Pulmonary artery endothelial cell (primary cell): ENCODE results near the gene COL20A1. TPM values are rescaled to one million over a fixed set of nuclear protein-coding genes. Genes with fewer than 3 reads are reported as not detected.
"Not testable (repeated sequence)": the region's sequence is repeated elsewhere in the genome, so short reads cannot be mapped to it uniquely, and the experiment has no call there.

Source experiments
- DNase-seq: peaks from one replicate; pipeline ENCODE4 v3.0.0-alpha.2; 2011; ENCODE audit warnings: low read depth, low spot score
- total RNA-seq: library from RNA; depleted of rRNA; stranded (reverse); fragments of >200 nt; gene quantifications from 2 replicates; pipeline ENCODE4 v1.2.3, GENCODE V29; 2014

Gene COL20A1
- total RNA-seq, 1 donor from 2014 or later = not detected

- DNase-seq = no peak
These were observed 38.9 kb downstream of the COL20A1 start for GRCh38 chr20:63331741-63332400.

DNA sequence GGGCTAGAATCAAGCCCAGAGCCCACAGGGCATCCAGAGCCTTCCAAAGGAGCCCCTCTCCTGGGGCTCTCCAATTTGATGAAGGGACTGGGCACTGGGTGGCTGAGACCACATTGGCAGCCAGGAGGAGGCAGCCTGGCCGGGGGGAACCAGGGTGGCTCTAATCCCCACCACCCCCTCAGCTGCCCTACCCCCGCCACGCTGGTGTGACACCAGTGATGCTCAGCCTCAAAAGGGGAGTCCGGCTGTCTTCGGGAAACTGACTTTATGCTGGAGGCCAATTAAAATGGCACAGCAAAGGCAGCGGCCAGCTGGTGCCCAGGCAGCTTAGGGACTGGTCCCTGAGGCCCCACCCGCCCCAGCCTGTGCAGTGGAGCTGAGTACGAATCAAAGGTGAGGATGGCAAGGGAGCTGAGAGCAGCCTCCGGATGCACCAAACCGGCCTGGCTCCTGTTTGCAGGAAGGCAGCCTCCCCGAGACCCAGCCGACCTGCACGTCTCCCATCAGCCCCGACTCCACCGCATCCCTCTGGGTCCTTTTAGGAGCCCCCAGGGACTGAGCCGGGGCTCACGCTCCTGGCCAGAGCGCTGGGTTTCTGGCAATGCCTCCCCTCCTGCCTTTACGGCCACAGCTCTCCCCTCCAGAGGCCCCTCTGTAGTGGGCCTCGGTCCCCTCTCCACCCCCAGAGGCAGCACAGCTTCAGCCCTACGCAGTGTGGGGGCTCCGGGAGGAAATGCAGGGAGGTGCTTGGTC, 39.7 kb downstream of the COL20A1 start:
- DNase-seq = no peak

DNA sequence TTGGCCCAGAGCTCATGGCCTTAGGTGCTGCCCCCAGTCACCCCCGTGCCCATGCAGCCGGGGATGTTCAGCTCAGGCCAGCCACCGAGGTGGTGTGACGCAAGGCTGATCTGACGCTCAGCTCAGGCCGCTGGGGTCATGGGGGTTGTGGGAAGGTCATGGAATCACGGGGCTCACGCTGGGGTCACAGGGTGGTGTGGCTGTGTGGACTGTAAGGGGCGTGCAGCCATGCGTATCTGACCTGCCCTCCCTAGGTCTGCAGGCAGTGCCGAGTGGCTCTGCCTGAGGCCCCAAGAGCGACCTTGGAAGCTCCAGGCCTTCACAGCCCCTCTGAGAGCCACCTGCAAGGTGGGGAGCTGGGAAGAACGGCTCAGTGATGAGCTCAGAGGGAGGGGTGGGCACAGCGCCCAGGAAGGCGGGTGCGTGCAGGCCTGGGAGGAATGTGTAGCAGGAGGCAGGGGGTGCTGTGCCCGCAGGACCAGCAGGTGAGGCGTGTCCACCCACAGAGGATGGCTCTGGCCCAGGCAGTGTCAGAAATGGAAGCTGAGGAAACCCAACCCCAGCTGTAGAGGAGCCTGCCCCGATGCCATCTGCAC, 40.4 kb downstream of the COL20A1 start:
- no peak for DNase-seq

DNA sequence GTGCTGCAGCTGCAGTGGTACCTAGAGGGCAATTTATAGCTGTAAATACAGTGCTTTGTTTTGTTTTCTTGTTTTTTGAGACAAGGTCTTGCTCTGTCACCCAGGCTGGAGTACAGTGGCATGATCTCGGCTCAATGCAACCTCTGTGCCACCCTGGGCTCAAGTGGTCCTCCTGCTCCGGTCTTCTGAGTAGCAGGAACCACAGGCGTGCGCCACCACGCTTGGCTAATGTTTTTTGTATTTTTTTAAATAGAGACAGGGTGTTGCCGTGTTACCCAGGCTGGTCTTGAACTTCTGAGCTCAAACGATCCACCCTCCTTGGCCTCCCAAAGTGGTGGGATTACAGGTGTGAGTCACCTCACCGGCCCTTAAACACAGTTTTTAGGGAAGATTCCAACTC, 41.4 kb downstream of the COL20A1 start:
- DNase-seq = no peak

DNA sequence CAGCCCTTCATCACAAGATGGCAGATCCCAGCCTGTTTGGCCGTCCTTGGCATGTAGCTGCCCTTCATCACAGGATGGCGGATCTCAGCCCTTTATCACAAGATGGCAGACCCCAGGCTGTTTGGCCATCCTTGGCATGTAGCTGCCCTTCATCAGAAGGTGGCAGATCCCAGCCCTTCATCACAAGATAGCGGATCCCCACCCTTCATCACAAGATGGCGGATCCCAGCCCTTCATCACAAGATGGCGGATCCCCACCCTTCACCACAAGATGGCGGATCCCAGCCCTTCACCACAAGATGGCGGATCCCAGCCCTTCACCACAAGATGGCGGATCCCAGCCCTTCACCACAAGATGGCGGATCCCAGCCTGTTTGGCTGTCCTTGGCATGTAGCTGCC, 42.1 kb downstream of the COL20A1 start:
- DNase-seq = not testable (repeated sequence)

DNA sequence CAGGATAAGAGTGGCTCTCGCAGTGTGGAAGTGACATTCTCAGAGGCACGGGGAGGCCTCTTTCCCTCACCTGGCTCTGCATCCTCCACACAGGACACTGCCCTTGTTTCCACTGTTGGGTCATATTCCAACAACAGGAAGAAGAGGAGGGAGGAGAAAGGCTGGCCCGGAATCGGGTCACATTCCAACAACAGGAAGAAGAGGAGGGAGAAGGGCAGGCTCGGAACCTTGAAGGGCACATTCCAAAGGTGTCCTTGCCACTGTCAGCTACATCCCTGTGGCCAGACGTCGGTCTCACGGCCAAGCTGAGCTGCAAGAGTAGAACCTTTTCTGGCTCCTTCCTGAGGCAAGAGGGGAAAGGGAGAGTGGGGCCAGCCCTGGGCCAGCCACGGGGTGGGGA, 42.7 kb downstream of the COL20A1 start:
- DNase-seq = no peak

GRCh38 chr20:63336232-63336752, 43.3 kb downstream of the COL20A1 start:
- no peak for DNase-seq

- no peak for DNase-seq
These were observed 44.9 kb downstream of the COL20A1 start for GRCh38 chr20:63337786-63338420.

GRCh38 chr20:63339154-63340094, 46.4 kb downstream of the COL20A1 start:
- not testable (repeated sequence) for DNase-seq

DNA sequence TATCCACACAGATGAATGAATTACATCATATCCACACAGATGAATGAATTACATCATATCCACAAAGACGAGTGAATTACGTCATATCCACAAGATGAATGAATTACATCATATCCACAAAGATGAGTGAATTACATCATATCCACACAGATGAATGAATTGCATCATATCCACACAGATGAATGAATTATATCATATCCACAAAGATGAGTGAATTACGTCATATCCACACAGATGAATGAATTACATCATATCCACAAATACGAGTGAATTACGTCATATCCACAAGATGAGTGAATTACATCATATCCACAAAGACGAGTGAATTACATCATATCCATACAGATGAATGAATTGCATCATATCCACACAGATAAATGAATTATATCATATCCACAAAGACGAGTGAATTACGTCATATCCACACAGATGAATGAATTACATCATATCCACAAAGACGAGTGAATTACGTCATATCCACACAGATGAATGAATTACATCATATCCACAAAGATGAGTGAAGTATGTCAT, 47.2 kb downstream of the COL20A1 start:
- DNase-seq = not testable (repeated sequence)

DNA sequence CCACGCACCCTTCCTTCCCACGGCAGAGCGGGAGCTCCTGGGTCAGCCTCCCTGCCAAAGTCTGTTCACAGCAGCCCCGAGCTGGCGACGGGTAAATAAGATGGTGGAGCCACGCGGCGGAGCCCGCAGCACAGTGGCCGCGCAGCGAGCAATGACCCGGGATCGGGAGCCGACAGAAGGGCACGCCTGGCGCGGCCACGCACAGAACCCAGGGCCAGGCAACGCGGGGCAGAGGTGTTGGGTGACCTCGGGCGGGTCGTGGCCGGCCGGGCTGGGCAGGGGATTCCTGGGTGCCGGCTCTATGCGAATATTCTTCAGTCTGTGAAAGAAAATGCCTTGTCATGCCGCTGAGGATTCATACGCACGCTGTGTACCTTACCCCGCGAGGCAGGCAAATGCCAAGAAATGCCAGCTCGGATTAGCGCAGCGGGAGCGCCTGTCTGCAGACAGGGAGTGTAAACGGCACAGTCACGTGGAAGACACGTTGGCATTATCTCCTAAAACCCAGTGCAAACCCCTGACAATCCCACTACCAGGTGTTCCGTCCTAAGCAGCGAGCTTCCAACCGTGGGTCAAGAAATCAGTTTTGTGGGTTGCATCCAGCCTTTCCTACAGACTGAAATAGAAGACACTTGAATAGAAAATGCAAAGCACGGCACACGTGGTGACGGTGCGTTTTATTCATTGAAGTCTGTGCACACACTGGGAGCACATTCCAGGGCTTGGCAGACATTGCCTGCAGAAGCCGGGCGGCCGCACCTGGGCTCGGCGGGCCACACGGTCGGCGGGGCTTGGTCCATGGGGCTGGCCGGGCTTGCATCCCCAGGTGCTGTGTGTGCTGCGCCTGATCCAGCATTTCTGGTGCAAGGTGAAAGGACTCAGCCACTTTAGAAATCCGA, 49.8 kb downstream of the COL20A1 start:
- DNase-seq = no peak

DNA sequence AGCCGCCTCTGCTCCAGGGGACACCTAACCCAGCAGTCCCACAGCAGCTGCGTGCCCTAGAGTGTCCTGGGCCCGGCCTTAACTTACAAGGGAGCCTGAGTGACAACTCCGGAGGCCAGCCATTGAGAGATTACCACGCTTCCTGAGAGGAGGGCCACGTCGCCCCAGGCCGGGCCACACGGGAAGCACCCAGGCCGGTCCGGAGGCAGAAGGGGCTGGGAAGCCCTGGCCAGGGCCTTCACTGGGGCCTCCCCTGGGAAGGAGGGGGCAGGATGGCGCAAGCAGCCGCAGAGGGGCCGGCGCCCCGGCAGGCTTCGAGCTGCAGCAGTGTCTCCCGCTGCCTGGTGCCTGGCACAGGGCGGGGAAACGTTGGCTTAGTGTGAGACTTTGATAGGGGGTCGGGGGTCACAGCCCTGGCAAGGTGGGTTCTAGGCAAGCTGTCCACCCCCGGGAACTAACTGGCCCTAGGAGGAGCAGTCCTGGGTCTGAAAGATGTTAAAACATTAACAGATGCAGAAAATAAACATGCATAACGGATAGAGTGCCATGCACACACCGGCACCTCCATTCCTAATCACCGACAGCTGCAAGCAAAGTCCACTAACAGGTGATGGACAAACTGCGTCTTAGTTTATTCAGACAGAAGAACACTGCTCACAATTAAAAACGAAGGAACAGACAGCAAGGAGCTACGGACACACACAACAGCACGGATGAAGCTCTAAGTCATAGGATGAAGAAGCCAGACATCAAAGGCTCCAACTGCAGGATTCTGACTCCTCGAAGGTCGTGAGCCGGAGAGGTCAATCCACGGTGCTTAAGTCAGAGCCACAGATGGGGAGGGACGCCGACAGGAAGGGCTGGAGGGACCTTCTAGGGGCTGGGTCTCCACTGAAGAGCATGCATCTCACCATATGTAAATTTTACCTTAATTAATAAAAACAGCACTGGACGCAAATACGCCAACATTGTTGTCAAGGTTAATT, 50.8 kb downstream of the COL20A1 start:
- no peak for DNase-seq

- no peak for DNase-seq
These were observed 51.8 kb downstream of the COL20A1 start for GRCh38 chr20:63344616-63345327.

GRCh38 chr20:63345328-63346100, 52.5 kb downstream of the COL20A1 start:
- DNase-seq = no peak

GRCh38 chr20:63346131-63347080, 53.4 kb downstream of the COL20A1 start:
- no peak for DNase-seq
